Right ventricle myocardium inferior (tissue), 1 donor: Measurements from ENCODE around the gene KCNA5. TPM values are rescaled to one million over a fixed set of nuclear protein-coding genes. Genes with fewer than 3 reads are reported as not detected.

ENCODE experiments used
- ATAC-seq: fragments of 200-7000 bp; cut with Tn5 transposase; one replicate; pipeline ENCODE4 v1.9.1; 2020; ENCODE audit warnings: mild to moderate bottlenecking, moderate library complexity
- DNase-seq: peaks from one replicate; pipeline ENCODE4 v3.0.0; 2021; ENCODE audit errors: missing footprints
- intact Hi-C: fragments of 100-400 bp; cut with DNase I; formaldehyde crosslinking; loops from one replicate; pipeline ENCODE4 v1.11.0; 2022
- long read RNA-seq: library from polyadenylated mRNA; unstranded; transcript quantifications from one replicate; pipeline ENCODE4 v2.0.0, GENCODE V29; 2021
- total RNA-seq: library from RNA; stranded (reverse); fragmentation: NEBNext Ultra II Directional; extraction: Animal tissue kit (Norgen Biotek cat#: 25700); gene quantifications from one replicate; pipeline ENCODE4 v1.2.1, GENCODE V29; 2021
- donor health status: DM: no; HTN: yes; CAD: no; lungs with severe emphysema.

The KCNA5 gene
- 2.1 TPM for total RNA-seq
- long read RNA-seq, partial matches to known transcripts: 0 of 3 reads
- long read RNA-seq, other reads (novel, unspliced or antisense): 0 of 3 reads

GRCh38 chr12:5043589-5044419 lies at the start of gene KCNA5:
Gene KCNA5 (plus strand): TSS chr12:5043879. CDS start chr12:5044148, 269 bp downstream.
- DNase-seq: no peak
- ATAC-seq: peak; percentile 55
- intact Hi-C loops: no loop called here

DNA sequence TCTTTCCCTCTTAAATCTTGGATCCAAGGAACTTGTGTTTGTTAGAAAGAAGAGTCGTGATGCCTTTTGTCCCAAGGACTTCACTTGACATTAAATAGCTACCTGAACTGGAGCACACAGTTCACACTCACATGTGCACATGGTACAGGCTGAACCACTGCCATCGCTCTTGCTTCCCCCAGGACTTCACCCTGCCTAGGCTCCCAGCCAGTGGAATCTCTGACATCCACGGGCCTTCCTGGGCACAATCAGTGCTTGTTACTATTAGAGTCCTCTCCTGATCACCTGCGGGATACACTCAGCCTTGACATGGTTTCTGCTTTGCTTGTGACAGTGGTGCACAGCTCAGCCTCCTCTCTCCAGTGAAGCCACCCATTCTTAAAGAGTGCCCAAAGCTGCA lies 49.1 kb upstream of the KCNA5 start:
- ATAC-seq (no peak), DNase-seq (no peak)
- intact Hi-C loops: no loop called here

GRCh38 chr12:4996714-4997113 lies 47.0 kb upstream of the KCNA5 start:
- intact Hi-C loops: no loop called here
- no peak for ATAC-seq

DNA sequence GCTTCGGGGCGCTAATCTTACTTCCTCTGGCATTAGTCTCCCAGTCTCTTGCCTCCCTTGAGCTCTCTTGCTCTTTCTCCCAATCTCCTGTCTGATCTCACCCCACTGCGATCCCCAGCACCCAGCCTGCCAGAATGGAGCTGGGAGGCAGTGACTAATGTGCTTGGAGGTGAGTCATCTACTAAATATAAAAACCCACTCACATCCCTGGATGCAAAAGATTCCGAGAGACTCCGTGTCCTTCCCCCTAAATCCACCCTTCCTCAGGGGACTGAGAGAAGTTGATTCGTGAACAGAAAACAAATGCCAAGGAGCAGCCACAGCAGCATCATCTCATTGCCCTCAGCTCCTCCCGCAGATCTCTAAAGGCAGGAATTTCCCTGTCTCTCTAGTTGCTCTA lies 45.7 kb upstream of the KCNA5 start:
- intact Hi-C loops: no loop called here
- DNase-seq (no peak), ATAC-seq (peak; percentile 64)

More at GRCh38 chr12:4996714-4997113, 47.0 kb upstream of the KCNA5 start:
- no peak for DNase-seq

DNA sequence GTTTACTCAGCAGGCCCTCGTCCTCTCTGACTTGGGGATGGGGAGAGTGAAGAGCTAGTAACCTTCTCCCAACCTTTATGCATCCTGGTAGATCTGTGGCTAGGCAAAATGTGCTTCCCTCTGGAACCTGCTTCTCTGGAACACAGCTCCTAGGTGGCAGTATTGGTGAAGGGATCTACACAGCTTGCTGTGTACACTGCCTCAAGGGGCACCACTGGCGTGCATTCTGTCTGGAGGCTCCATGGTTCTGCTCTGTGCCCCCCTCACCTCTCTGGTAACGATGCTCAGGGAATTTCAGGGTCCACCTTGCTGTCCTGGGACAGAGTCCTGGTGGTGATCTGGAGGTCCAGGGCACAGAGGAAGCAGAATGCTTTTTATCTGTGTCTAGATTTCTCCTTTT lies 43.5 kb upstream of the KCNA5 start:
- ATAC-seq (no peak), DNase-seq (no peak)
- intact Hi-C loops: no loop called here

DNA sequence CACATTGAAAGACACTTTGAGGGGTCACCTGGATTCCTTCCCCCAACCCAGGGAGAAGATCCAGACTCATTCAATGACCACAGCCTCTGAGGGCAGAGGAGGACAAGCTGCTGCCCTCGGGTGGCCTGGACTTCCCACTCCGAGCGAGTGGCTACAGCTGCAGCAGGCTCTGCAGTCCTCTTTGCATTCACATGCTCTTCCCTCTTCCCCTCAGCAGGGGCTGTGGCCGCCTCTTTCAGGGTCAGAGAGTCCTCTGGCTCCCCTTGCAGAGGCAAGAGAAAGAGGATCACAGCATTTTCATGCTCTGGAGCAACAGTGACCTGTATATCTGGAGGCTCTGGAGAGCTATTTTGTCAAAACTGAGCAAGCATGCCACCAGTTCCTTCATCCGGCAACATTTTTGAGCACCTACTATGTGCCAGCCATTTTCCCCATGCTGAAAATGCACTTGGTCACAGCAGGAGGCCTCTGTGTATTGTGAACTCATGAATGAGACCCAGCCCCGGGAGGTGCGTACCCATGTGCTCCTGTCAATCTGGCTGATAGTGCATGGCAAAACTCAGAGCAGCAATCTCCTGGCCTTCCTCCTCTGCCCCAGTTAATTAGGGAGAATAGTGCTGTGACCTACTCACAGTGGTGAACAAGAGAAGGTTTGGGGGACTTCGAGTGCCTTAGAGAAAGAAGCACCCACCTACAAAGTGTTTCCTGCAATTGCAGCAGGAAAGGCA lies 42.9 kb upstream of the KCNA5 start:
- ATAC-seq (no peak), DNase-seq (no peak)
- intact Hi-C loops: no loop called here

- DNase-seq (peak; percentile 85), ATAC-seq (peak; percentile 86)
- intact Hi-C loops: loop anchor here (1.0 kb wide), 1 partner anchor 148 kb away; no protein-coding TSS in a partner anchor
Measured at GRCh38 chr12:5003025-5003666, 40.5 kb upstream of the KCNA5 start.

GRCh38 chr12:5008661-5009060 lies 35.0 kb upstream of the KCNA5 start:
- no peak for ATAC-seq
- intact Hi-C loops: no loop called here
- DNase-seq: no peak

DNA sequence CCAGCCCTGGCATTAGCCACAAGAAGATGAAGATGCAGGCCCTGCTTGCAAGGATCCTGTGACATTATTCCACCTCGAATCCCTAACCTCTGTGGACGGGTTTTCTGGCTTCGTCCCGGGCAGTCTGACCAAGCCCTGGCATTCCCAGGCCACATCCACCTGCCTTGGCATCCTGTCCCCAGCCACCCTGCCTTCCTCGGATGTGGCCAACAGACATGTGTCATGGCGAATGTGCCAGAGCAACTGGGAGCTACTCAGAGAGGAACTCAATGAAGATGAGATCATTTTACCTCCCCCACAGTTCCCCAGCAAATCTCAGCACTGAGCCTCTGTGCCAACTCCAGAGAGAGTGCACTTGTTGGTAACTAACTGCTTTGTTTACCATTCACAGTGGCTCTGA lies 33.5 kb upstream of the KCNA5 start:
- intact Hi-C loops: no loop called here
- ATAC-seq: no peak

GRCh38 chr12:5012337-5012736 lies 31.3 kb upstream of the KCNA5 start:
- ATAC-seq (peak; percentile 82), DNase-seq (no peak)
- intact Hi-C loops: no loop called here

More for the DNA sequence above, 33.5 kb upstream of the KCNA5 start:
- no peak for DNase-seq

DNA sequence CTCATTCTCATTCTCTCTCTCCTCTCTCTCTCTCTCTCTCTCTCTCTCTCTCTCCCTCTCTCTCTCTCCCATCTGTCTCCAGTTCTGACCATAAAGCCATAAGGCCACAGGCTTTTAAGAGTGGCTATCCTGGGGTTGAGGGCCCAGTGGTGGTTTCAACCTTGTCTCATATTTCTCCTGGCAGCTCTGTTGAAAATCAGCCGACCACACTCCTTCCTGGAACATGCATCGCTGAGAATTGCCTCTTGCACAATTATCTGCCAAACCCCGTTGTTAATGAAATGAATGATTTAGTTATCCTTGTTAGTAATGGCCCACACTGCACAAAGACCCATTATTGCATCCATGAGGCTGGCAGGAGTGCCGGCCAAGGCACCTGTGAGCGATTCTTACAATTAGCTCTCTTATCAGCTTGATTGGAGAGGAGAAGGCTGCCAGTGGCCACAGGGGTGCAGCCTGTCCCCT lies 30.4 kb upstream of the KCNA5 start:
- ATAC-seq: no peak
- DNase-seq: no peak
- intact Hi-C loops: no loop called here

GRCh38 chr12:5014269-5014668 lies 29.4 kb upstream of the KCNA5 start:
- intact Hi-C loops: no loop called here
- no peak for ATAC-seq
- no peak for DNase-seq

DNA sequence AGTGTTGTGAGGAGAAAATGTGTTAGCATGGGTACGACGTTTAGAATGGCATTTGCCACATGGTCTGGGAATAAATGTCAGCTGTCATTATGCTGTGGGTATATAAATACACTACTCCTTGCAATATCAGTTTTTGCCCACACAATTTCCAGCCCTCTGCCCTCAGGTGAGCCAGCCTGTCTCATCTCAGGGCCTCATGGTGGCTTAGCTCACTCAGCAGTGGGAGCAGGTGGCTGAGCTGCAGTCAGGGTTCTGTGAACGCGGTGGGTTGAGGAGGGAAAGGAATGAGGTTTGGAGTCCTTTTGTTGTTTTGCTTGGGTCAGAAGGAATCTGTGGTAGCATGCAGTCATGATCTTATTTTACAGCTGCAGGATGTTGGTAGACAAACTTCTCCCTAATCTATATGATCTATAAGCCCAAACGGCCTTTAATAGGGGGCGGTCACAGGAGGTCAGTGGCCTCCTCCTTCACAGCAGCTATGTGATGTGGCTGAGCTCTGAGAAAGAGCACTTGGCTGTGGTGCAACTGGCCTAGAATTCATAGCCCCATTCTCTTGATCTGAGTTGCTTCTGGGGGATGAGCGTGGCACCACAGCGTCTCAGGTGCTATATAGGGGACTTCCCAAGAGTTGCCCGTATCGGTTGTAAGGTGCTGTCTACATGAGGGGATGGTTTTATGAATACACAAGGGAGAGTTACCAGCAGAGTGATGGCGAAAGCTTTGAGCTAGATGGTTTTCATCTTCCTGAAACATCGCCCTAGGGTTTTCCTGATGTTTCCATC lies 27.8 kb upstream of the KCNA5 start:
- intact Hi-C loops: no loop called here
- DNase-seq (no peak), ATAC-seq (no peak)

DNA sequence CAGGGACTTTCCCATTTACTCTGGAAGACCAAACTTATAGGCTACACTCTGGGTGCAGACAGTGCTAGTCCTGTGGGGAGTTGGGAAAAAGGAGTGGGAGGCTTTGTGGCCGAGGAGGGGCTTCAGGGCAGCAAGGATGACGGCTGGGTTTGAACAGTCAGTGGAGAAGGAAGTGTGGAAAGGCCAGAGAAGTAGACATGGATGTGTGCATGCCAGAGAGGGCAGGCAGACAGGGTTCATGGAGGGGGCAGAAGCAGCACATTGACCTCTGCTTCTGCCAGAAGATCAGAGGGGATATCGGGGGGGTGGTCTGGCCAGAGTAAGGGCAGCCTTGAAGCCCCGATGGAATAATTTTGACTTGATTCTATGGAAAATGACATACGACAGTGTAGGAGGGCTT lies 27.2 kb upstream of the KCNA5 start:
- intact Hi-C loops: no loop called here
- ATAC-seq (no peak), DNase-seq (no peak)

GRCh38 chr12:5017638-5018348 lies 25.9 kb upstream of the KCNA5 start:
- no peak for ATAC-seq
- intact Hi-C loops: no loop called here
- DNase-seq: no peak

GRCh38 chr12:5018677-5019076 lies 25.0 kb upstream of the KCNA5 start:
- ATAC-seq (no peak), DNase-seq (no peak)
- intact Hi-C loops: no loop called here

GRCh38 chr12:5022025-5022424 lies 21.7 kb upstream of the KCNA5 start:
- intact Hi-C loops: loop anchor here (1.0 to 10.0 kb wide), 2 partner anchors 62 to 423 kb away; no protein-coding TSS in a partner anchor
- ATAC-seq: no peak
- no peak for DNase-seq
